Lower leg skin (tissue), 3 donors: Measurements from ENCODE around the gene MCM9.

Experiments used
- CTCF ChIP-seq, 3 donors: fragments of 450-650 bp; IDR thresholded peaks; one replicate each; pipeline ENCODE4 v1.5.1; 2016; ENCODE audit warnings: antibody characterized with exemption in 3 of 3, mild to moderate bottlenecking in 3 of 3, moderate library complexity in 2 of 3
- POLR2A ChIP-seq, 2 donors: fragments of 450-650 bp; IDR thresholded peaks; one replicate each; pipeline ENCODE4 v1.6.1; 2016 to 2017; ENCODE audit warnings: antibody characterized with exemption in 2 of 2, mild to moderate bottlenecking in 1 of 2, moderate library complexity in 1 of 2

GRCh38 chr6:118830691-118831090 is 104.3 kb downstream of the MCM9 start:
- no peak for TF ChIP-seq CTCF (IDR thresholded peaks at IDR 0.05)
- no peak for TF ChIP-seq POLR2A (IDR thresholded peaks at IDR 0.05)
